HEK293 (cell line): Measurements from ENCODE around the gene TTR.

Experiments used
- CTCF ChIP-seq: fragments of 450-650 bp; formaldehyde crosslinking; IDR thresholded peaks from 2 replicates; pipeline ENCODE4 v1.5.1; 2016; ENCODE audit warnings: missing biosample characterization, missing genetic modification characterization
- GFI1B ChIP-seq: fragments of 450-650 bp; formaldehyde crosslinking; IDR thresholded peaks from 2 replicates; pipeline ENCODE4 v1.5.1; 2016; ENCODE audit warnings: missing biosample characterization, missing genetic modification characterization
- ZNF146 ChIP-seq: fragments of 450-650 bp; formaldehyde crosslinking; IDR thresholded peaks from 2 replicates; pipeline ENCODE4 v1.5.1; 2016; ENCODE audit warnings: missing biosample characterization, missing genetic modification characterization
- ZNF416 ChIP-seq: fragments of 450-650 bp; formaldehyde crosslinking; IDR thresholded peaks from 2 replicates; pipeline ENCODE4 v1.5.1; 2016; ENCODE audit warnings: missing biosample characterization, missing genetic modification characterization
- ZNF510 ChIP-seq: fragments of 450-650 bp; formaldehyde crosslinking; IDR thresholded peaks from 2 replicates; pipeline ENCODE4 v1.5.1; 2018; ENCODE audit warnings: mild to moderate bottlenecking, missing genetic modification characterization, missing biosample characterization; ENCODE audit not compliant: insufficient replicate concordance
- TF ChIP-seq, protein P1 (sequence below): fragments of 450-650 bp; formaldehyde crosslinking; IDR thresholded peaks from 2 replicates; pipeline ENCODE4 v1.5.1; 2016; ENCODE audit warnings: missing biosample characterization, missing genetic modification characterization

- TF ChIP-seq ZNF146 (tag by site-specific recombination) (no peak), ZNF510 (tag by site-specific recombination) (no peak), CTCF (tag by site-specific recombination) (no peak), ZNF416 (tag by site-specific recombination) (no peak), GFI1B (no peak)
- TF ChIP-seq, protein P1, sequence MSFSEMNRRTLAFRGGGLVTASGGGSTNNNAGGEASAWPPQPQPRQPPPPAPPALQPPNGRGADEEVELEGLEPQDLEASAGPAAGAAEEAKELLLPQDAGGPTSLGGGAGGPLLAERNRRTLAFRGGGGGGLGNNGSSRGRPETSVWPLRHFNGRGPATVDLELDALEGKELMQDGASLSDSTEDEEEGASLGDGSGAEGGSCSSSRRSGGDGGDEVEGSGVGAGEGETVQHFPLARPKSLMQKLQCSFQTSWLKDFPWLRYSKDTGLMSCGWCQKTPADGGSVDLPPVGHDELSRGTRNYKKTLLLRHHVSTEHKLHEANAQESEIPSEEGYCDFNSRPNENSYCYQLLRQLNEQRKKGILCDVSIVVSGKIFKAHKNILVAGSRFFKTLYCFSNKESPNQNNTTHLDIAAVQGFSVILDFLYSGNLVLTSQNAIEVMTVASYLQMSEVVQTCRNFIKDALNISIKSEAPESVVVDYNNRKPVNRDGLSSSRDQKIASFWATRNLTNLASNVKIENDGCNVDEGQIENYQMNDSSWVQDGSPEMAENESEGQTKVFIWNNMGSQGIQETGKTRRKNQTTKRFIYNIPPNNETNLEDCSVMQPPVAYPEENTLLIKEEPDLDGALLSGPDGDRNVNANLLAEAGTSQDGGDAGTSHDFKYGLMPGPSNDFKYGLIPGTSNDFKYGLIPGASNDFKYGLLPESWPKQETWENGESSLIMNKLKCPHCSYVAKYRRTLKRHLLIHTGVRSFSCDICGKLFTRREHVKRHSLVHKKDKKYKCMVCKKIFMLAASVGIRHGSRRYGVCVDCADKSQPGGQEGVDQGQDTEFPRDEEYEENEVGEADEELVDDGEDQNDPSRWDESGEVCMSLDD (tag by site-specific recombination), result no peak
These were observed 34.7 kb downstream of the TTR start for GRCh38 chr18:31626409-31626808.
